HepG2 (cell line): ENCODE results near the gene SFRP2. TPM values are rescaled to one million over a fixed set of nuclear protein-coding genes. Genes with fewer than 3 reads are reported as not detected.

Experiments
- ATAC-seq: fragments of 200-7000 bp; cut with Tn5 transposase; 3 replicates; pipeline ENCODE4 v1.9.1; 2020; ENCODE audit warnings: mild to moderate bottlenecking, moderate library complexity
- BruUV-seq: library from RNA; stranded (reverse); fragments of 400-500 nt; replicated peaks from 2 replicates; lab custom pipeline; 2021; lab: Mats Ljungman, UMichigan
- CTCF ChIA-PET: fragments of 300-600 bp; formaldehyde crosslinking; extraction: SDS; loops from one replicate; lab custom pipeline; 2021; ENCODE audit warnings: low total read pairs, inconsistent platforms, low intra/inter-chr PET ratio; lab: Yijun Ruan, JAX
- POLR2A ChIA-PET: fragments of 350-600 bp; sonication (Branson Sonifier 250); formaldehyde crosslinking; loops from one replicate; lab custom pipeline; 2020; ENCODE audit warnings: antibody characterized with exemption, inconsistent platforms; lab: Yijun Ruan, JAX
- DNase-seq: peaks from one replicate; pipeline ENCODE4 v3.0.0-alpha.2; 2015; ENCODE audit warnings: low spot score
- FAIRE-seq: peaks from 3 replicates; lab custom pipeline; 2011; peaks lifted over from hg19 to GRCh38; lab: Jason Lieb, UNC
- H2AFZ ChIP-seq: one replicate; pipeline ENCODE4 v1.6.1; 2011; ENCODE audit warnings: low read length, inconsistent platforms
- H3K27ac ChIP-seq: fragments of 300-600 bp; 3 replicates; pipeline ENCODE4 v1.8.0; 2011; ENCODE audit warnings: mixed run types, mild to moderate bottlenecking, mixed read lengths, low read length, inconsistent platforms; ENCODE audit not compliant: insufficient read depth; ENCODE audit errors: extremely low read length
- H3K27me3 ChIP-seq, 2 experiments: fragments of 200-600 bp in 1 of 2; 2 replicates in 1 of 2; 3 replicates in 1 of 2; pipeline versions ENCODE4 v1.6.0 to v1.8.0; 2011; ENCODE audit warnings: low read length in 2 of 2, mild to moderate bottlenecking in 2 of 2, moderate library complexity in 2 of 2, inconsistent platforms in 1 of 2; ENCODE audit not compliant: insufficient read depth in 2 of 2, control insufficient read depth in 1 of 2
- H3K36me3 ChIP-seq, 2 experiments: fragments of 200-600 bp in 1 of 2; replicated peaks in 1 of 2; 2 replicates in 1 of 2; 3 replicates in 1 of 2; pipeline versions ENCODE4 v1.5.1 to v1.8.0; 2011; ENCODE audit warnings: low read length in 2 of 2, inconsistent platforms in 1 of 2; ENCODE audit not compliant: insufficient read depth in 2 of 2, control insufficient read depth in 1 of 2
- H3K4me1 ChIP-seq: 2 replicates; pipeline ENCODE4 v1.5.1; 2012; ENCODE audit warnings: low read length, inconsistent platforms; ENCODE audit not compliant: insufficient read depth
- H3K4me2 ChIP-seq: 2 replicates; pipeline ENCODE4 v1.6.0; 2011; ENCODE audit warnings: low read depth, low read length, inconsistent platforms
- H3K4me3 ChIP-seq, 3 experiments: fragments of 200-600 bp in 1 of 3; sonication (generic), shearing (Covaris generic) in 1 of 3; replicated peaks in 1 of 3; 2 replicates each; pipeline ENCODE4 v1.5.1; 2011 to 2016; ENCODE audit warnings: low read length in 3 of 3, inconsistent platforms in 2 of 3, low read depth in 2 of 3, mild to moderate bottlenecking in 2 of 3, control low read depth in 1 of 3, mixed read lengths in 1 of 3; ENCODE audit not compliant: insufficient read depth in 1 of 3
- H3K79me2 ChIP-seq: one replicate; pipeline ENCODE4 v1.6.1; 2011; ENCODE audit warnings: low read length, inconsistent platforms; ENCODE audit not compliant: insufficient read depth
- H3K9ac ChIP-seq: 2 replicates; pipeline ENCODE4 v1.6.0; 2011; ENCODE audit warnings: mild to moderate bottlenecking, low read depth, low read length, inconsistent platforms; ENCODE audit not compliant: insufficient read depth
- H3K9me3 ChIP-seq: 2 replicates; pipeline ENCODE4 v1.5.1; 2012; ENCODE audit warnings: mild to moderate bottlenecking, low read length
- H4K20me1 ChIP-seq: 2 replicates; pipeline ENCODE4 v1.6.0; 2011; ENCODE audit warnings: inconsistent platforms, mild to moderate bottlenecking, low read length, moderate library complexity; ENCODE audit not compliant: insufficient read depth
- AGO2 ChIP-seq: fragments of 200-400 bp; formaldehyde crosslinking; optimal IDR thresholded peaks from 2 replicates; pipeline ENCODE3; 2017; ENCODE audit warnings: mild to moderate bottlenecking, low read depth, low read length, moderate library complexity
- ATF7-NPFF ChIP-seq: sonication (generic); formaldehyde crosslinking; IDR thresholded peaks from 2 replicates; pipeline ENCODE4 v1.8.1; 2023; ENCODE audit warnings: mild to moderate bottlenecking, low read depth, missing genetic modification reagents, moderate library complexity
- BRD4 ChIP-seq: sonication (generic); formaldehyde crosslinking; IDR thresholded peaks from 2 replicates; pipeline ENCODE4 v1.4.0; 2020; ENCODE audit warnings: missing genetic modification reagents
- CEBPG ChIP-seq: IDR thresholded peaks from 2 replicates; pipeline ENCODE4 v1.6.1; 2016
- FOXJ3 ChIP-seq: sonication (generic); formaldehyde crosslinking; IDR thresholded peaks from 2 replicates; pipeline ENCODE4 v1.4.0; 2020; ENCODE audit warnings: missing genetic modification reagents, mild to moderate bottlenecking, borderline replicate concordance
- FOXM1 ChIP-seq: sonication (generic); formaldehyde crosslinking; IDR thresholded peaks from 2 replicates; pipeline ENCODE4 v1.5.0; 2020; ENCODE audit warnings: missing genetic modification reagents
- KDM4B ChIP-seq: sonication (generic); formaldehyde crosslinking; IDR thresholded peaks from 2 replicates; pipeline ENCODE4 v1.4.0; 2020; ENCODE audit warnings: missing genetic modification reagents
- KMT2B ChIP-seq: IDR thresholded peaks from 2 replicates; pipeline ENCODE4 v1.6.1; 2016; ENCODE audit warnings: missing genetic modification reagents, missing compliant biosample characterization
- NFKB2 ChIP-seq: sonication (generic); formaldehyde crosslinking; IDR thresholded peaks from 2 replicates; pipeline ENCODE4 v1.4.0; 2020; ENCODE audit warnings: missing genetic modification reagents, borderline replicate concordance
- PAXIP1 ChIP-seq: sonication (generic); formaldehyde crosslinking; conservative IDR thresholded peaks from 2 replicates; pipeline ENCODE4 v1.4.0; 2020; ENCODE audit warnings: mild to moderate bottlenecking, missing genetic modification reagents, moderate library complexity
- PHF21A ChIP-seq: sonication (generic); formaldehyde crosslinking; IDR thresholded peaks from 2 replicates; pipeline ENCODE4 v1.5.0; 2020; ENCODE audit warnings: mild to moderate bottlenecking, missing genetic modification reagents
- PHF8 ChIP-seq: sonication (generic); formaldehyde crosslinking; IDR thresholded peaks from 2 replicates; pipeline ENCODE4 v1.5.0; 2020; ENCODE audit warnings: missing genetic modification reagents
- RFX5 ChIP-seq: IDR thresholded peaks from 2 replicates; pipeline ENCODE4 v1.6.1; 2011; ENCODE audit warnings: low read depth, low read length, improper control_type of control experiment
- TRIM22 ChIP-seq: fragments of 450-650 bp; IDR thresholded peaks from 2 replicates; pipeline ENCODE4 v1.6.1; 2017
- ZIK1 ChIP-seq: sonication (generic); formaldehyde crosslinking; IDR thresholded peaks from 2 replicates; pipeline ENCODE4 v1.5.0; 2020; ENCODE audit warnings: mild to moderate bottlenecking, low read depth, missing genetic modification reagents, borderline replicate concordance
- ZMYM3 ChIP-seq: sonication (generic); formaldehyde crosslinking; IDR thresholded peaks from 2 replicates; pipeline ENCODE4 v1.5.1; 2020; ENCODE audit warnings: mild to moderate bottlenecking, missing genetic modification reagents
- ZNF3 ChIP-seq: IDR thresholded peaks from 2 replicates; pipeline ENCODE4 v1.7.0; 2017; ENCODE audit warnings: inconsistent platforms
- ZNF367 ChIP-seq: sonication (generic); formaldehyde crosslinking; IDR thresholded peaks from 2 replicates; pipeline ENCODE4 v1.4.0; 2020; ENCODE audit warnings: missing genetic modification reagents, borderline replicate concordance
- ZNF703 ChIP-seq: sonication (generic); formaldehyde crosslinking; IDR thresholded peaks from 2 replicates; pipeline ENCODE4 v1.5.1; 2020; ENCODE audit warnings: missing genetic modification reagents, mild to moderate bottlenecking, moderate library complexity, borderline replicate concordance
- ZNF746 ChIP-seq: sonication (generic); formaldehyde crosslinking; IDR thresholded peaks from 2 replicates; pipeline ENCODE4 v1.8.0; 2022; ENCODE audit warnings: mild to moderate bottlenecking, missing genetic modification reagents
- ZSCAN22 ChIP-seq: sonication (generic); formaldehyde crosslinking; IDR thresholded peaks from 2 replicates; pipeline ENCODE4 v1.4.0; 2020; ENCODE audit warnings: mild to moderate bottlenecking, missing genetic modification reagents
- WGBS: methylation state at CpG from one replicate; pipeline ENCODE4 v1.1.6; 2017; ENCODE audit warnings: low lambda C conversion rate; 5-methylcytosine and 5-hydroxymethylcytosine counted together
- in situ Hi-C: cut with HindIII; loops from 2 replicates; pipeline ENCODE4 v1.10.0; 2017; ENCODE audit warnings: low pct_unique_long_range_greater_than_20kb; ENCODE audit not compliant: extremely low pct_ligation_motif_present
- intact Hi-C: fragments of 100-400 bp; cut with micrococcal nuclease; formaldehyde crosslinking; loops from one replicate; pipeline ENCODE4 v1.10.0; 2022; ENCODE audit not compliant: unreplicated experiment
- polyA plus RNA-seq, 8 experiments: library from polyadenylated mRNA; depleted of rRNA in 3 of 8; stranded (reverse) in 7 of 8; unstranded in 1 of 8; fragments of >200 nt; fragmentation: Illumina TruSeq in 4 of 8; extraction: Trizol in 4 of 8; gene quantifications; 2 replicates each; pipeline versions ENCODE4 v1.2.1 to v1.2.3, GENCODE V29; 2011 to 2016; ENCODE audit warnings: low read depth in 4 of 8, missing spikeins in 1 of 8, mixed read lengths in 1 of 8; ENCODE audit not compliant: insufficient read depth in 1 of 8
- total RNA-seq, 5 experiments: library from RNA; depleted of rRNA; stranded (reverse); fragments of >200 nt; fragmentation: Illumina TruSeq; extraction: Trizol; gene quantifications; 2 replicates each; pipeline ENCODE4 v1.2.3, GENCODE V29; 2016; ENCODE audit warnings: low read depth in 1 of 5
- TF ChIP-seq, protein P1 (sequence below): sonication (generic); formaldehyde crosslinking; conservative IDR thresholded peaks from 2 replicates; pipeline ENCODE4 v1.8.0; 2022; ENCODE audit warnings: missing genetic modification reagents

Gene SFRP2
- total and polyA plus RNA-seq, 2 of the 13 experiments (the other 11 are each of a cell fraction or from before 2014, with no cell fraction given) = not detected

DNA sequence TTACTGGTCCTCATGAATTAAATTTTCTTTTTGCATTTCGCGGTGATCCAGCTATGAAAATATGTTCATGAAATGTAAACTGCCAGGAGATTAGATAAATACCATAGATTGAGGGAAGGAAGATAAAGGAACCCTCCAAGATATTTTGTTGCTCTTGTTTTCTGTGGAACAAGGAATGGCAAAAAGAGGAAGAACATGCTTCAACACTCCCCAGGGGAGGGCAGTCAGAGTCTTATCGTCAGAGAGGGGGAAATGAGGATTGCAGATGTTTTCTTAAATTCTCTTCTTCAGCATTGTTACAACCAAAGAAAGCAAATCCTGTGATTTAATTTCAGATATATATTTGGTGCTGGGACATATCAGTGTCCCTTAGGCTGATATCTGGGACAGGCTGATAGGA lies 9.5 kb upstream of the SFRP2 start (continued):
- no peak for TF ChIP-seq PAXIP1
- no peak for TF ChIP-seq NFKB2
- TF ChIP-seq ZNF3 (CRISPR knock-in tag) = no peak
- TF ChIP-seq ATF7-NPFF (CRISPR knock-in tag) = no peak
- TF ChIP-seq AGO2 = no peak
- TF ChIP-seq FOXJ3 (CRISPR knock-in tag) = no peak
- no peak for TF ChIP-seq KMT2B
- TF ChIP-seq ZNF703 (CRISPR knock-in tag) = no peak

GRCh38 chr4:153794006-153794405 lies 5.1 kb upstream of the SFRP2 start:
- no TSS peak for BruUV-seq
- H2AFZ ChIP-seq = no peak overlapping the region
- H3K79me2 ChIP-seq = no peaks in the 10 kb centered on the region
- FAIRE-seq (no peak), ATAC-seq (no peak), DNase-seq (no peak)
- ChIA-PET POLR2A (no interaction called here), CTCF (no interaction called here)
- H3K9me3 ChIP-seq = no peaks in the 10 kb centered on the region
- H4K20me1 ChIP-seq = no peaks in the 10 kb centered on the region
- no peak overlapping the region for H3K9ac ChIP-seq
- no peak overlapping the region for H3K27ac ChIP-seq
- H3K4me2 ChIP-seq = no peak overlapping the region
- WGBS = 14% methylated on average over 5 of the region's 5 CpGs
- H3K4me1 ChIP-seq = no peaks in the 10 kb centered on the region
- H3K36me3 ChIP-seq = no peaks in the 10 kb centered on the region
- H3K27me3 ChIP-seq = peaks cover 0 to 11% of the 10 kb centered on the region in 2 experiments; a peak in 3 of 5 replicates
- intact Hi-C loops (no loop called here), in situ Hi-C loops (no loop called here)
- no peak overlapping the region for H3K4me3 ChIP-seq
- TF ChIP-seq RFX5 = no peak
- no peak for TF ChIP-seq TRIM22
- TF ChIP-seq, protein P1, sequence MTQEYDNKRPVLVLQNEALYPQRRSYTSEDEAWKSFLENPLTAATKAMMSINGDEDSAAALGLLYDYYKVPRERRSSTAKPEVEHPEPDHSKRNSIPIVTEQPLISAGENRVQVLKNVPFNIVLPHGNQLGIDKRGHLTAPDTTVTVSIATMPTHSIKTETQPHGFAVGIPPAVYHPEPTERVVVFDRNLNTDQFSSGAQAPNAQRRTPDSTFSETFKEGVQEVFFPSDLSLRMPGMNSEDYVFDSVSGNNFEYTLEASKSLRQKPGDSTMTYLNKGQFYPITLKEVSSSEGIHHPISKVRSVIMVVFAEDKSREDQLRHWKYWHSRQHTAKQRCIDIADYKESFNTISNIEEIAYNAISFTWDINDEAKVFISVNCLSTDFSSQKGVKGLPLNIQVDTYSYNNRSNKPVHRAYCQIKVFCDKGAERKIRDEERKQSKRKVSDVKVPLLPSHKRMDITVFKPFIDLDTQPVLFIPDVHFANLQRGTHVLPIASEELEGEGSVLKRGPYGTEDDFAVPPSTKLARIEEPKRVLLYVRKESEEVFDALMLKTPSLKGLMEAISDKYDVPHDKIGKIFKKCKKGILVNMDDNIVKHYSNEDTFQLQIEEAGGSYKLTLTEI (CRISPR knock-in tag) = no peak
- TF ChIP-seq PHF21A (CRISPR knock-in tag) = no peak
- no peak for TF ChIP-seq ZMYM3
- TF ChIP-seq ZNF367 (CRISPR knock-in tag) = no peak
- TF ChIP-seq PHF8 (CRISPR knock-in tag) = no peak
- no peak for TF ChIP-seq ZIK1 (CRISPR knock-in tag)
- TF ChIP-seq CEBPG = no peak
- TF ChIP-seq FOXM1 = no peak
- no peak for TF ChIP-seq ZSCAN22 (CRISPR knock-in tag)
- TF ChIP-seq BRD4 (CRISPR knock-in tag) = no peak
- TF ChIP-seq ZNF746 (CRISPR knock-in tag) = no peak
- TF ChIP-seq KDM4B = no peak
